HUES48 (cell line): ENCODE data around the gene PSMD12.

Experiments used
- H3K27ac ChIP-seq: one replicate; pipeline ENCODE4 v1.7.0; 2013; ENCODE audit warnings: low read depth, low read length, inconsistent platforms
- H3K27me3 ChIP-seq: 2 replicates; pipeline ENCODE4 v1.6.1; 2013; ENCODE audit warnings: mild to moderate bottlenecking, low read length; ENCODE audit not compliant: control insufficient read depth, insufficient read depth
- H3K36me3 ChIP-seq: 2 replicates; pipeline ENCODE4 v1.6.1; 2013; ENCODE audit warnings: low read length; ENCODE audit not compliant: control insufficient read depth, insufficient read depth
- H3K4me1 ChIP-seq: 2 replicates; pipeline ENCODE4 v1.6.1; 2013; ENCODE audit warnings: mild to moderate bottlenecking, low read length; ENCODE audit not compliant: control insufficient read depth, insufficient read depth
- H3K4me3 ChIP-seq: 2 replicates; pipeline ENCODE4 v1.5.1; 2013; ENCODE audit warnings: mild to moderate bottlenecking, low read depth, low read length
- H3K9ac ChIP-seq: 2 replicates; pipeline ENCODE4 v1.6.1; 2013; ENCODE audit warnings: mild to moderate bottlenecking, low read depth, low read length, moderate library complexity
- H3K9me3 ChIP-seq: 2 replicates; pipeline ENCODE4 v1.6.1; 2013; ENCODE audit warnings: low read length; ENCODE audit not compliant: control insufficient read depth, insufficient read depth

The PSMD12 gene

GRCh38 chr17:67386965-67387551, 20.7 kb upstream of the PSMD12 start:
- Histone ChIP-seq H3K4me1 (no peaks in the 10 kb centered on the region), H3K27ac (no peak overlapping the region), H3K36me3 (peaks cover 6% of the 10 kb centered on the region; the same call in 1 of the 2 replicates), H3K4me3 (no peak overlapping the region), H3K9ac (no peak overlapping the region), H3K27me3 (no peaks in the 10 kb centered on the region), H3K9me3 (no peaks in the 10 kb centered on the region)

GRCh38 chr17:67385122-67385988, 19.0 kb upstream of the PSMD12 start:
- no peak overlapping the region for H3K4me3 ChIP-seq
- H3K27ac ChIP-seq = no peak overlapping the region
- H3K27me3 ChIP-seq = no peaks in the 10 kb centered on the region
- H3K9me3 ChIP-seq = no peaks in the 10 kb centered on the region
- peaks cover 6% of the 10 kb centered on the region; the same call in 1 of the 2 replicates for H3K36me3 ChIP-seq
- H3K9ac ChIP-seq = no peak overlapping the region
- no peaks in the 10 kb centered on the region for H3K4me1 ChIP-seq

- Histone ChIP-seq H3K4me3 (no peak overlapping the region), H3K9me3 (no peaks in the 10 kb centered on the region), H3K27ac (no peak overlapping the region), H3K36me3 (peaks cover 10% of the 10 kb centered on the region), H3K27me3 (no peaks in the 10 kb centered on the region), H3K4me1 (peaks cover 6% of the 10 kb centered on the region), H3K9ac (no peak overlapping the region)
Measured at GRCh38 chr17:67381929-67382257, 15.5 kb upstream of the PSMD12 start.

GRCh38 chr17:67379251-67379630, 12.9 kb upstream of the PSMD12 start:
- Histone ChIP-seq H3K27me3 (no peaks in the 10 kb centered on the region), H3K4me3 (peak overlapping the region; percentile 79), H3K9me3 (no peaks in the 10 kb centered on the region), H3K9ac (peak overlapping the region; percentile 27), H3K4me1 (peaks cover 17% of the 10 kb centered on the region), H3K27ac (peak overlapping the region; percentile 76), H3K36me3 (peaks cover 10% of the 10 kb centered on the region)

GRCh38 chr17:67378454-67379250, 12.3 kb upstream of the PSMD12 start:
- H3K27ac ChIP-seq = peak overlapping the region; percentile 95

GRCh38 chr17:67377488-67378453, 11.4 kb upstream of the PSMD12 start:
- Histone ChIP-seq H3K36me3 (peaks cover 4% of the 10 kb centered on the region; the same call in 1 of the 2 replicates), H3K27me3 (no peaks in the 10 kb centered on the region), H3K4me1 (peaks cover 17% of the 10 kb centered on the region), H3K9ac (peak overlapping the region; percentile 79), H3K27ac (peak overlapping the region; percentile 95), H3K9me3 (no peaks in the 10 kb centered on the region), H3K4me3 (peak overlapping the region; percentile 79)

More at GRCh38 chr17:67378454-67379250, 12.3 kb upstream of the PSMD12 start:
- peak overlapping the region; percentile 79 for H3K9ac ChIP-seq
- H3K4me1 ChIP-seq = peaks cover 17% of the 10 kb centered on the region
- no peaks in the 10 kb centered on the region for H3K27me3 ChIP-seq
- H3K36me3 ChIP-seq = peaks cover 10% of the 10 kb centered on the region
- peak overlapping the region; percentile 79 for H3K4me3 ChIP-seq
- no peaks in the 10 kb centered on the region for H3K9me3 ChIP-seq

- peak within 1 kb of the TSS; percentile 79 for H3K4me3 ChIP-seq
- H3K27ac ChIP-seq = peak within 1 kb of the TSS; percentile 95
- no peaks in the 10 kb centered on the region for H3K27me3 ChIP-seq
- no peaks in the 10 kb centered on the region for H3K9me3 ChIP-seq
- H3K9ac ChIP-seq = peak within 1 kb of the TSS; percentile 79
- peaks cover 17% of the 10 kb centered on the region for H3K4me1 ChIP-seq
- peaks cover 4% of the 10 kb centered on the region; the same call in 1 of the 2 replicates for H3K36me3 ChIP-seq
Measured at GRCh38 chr17:67376737-67377487, 10.5 kb upstream of the PSMD12 start, which contains the start of gene PITPNC1. Gene PITPNC1, plus strand, starts transcription at chr17:67377281.

- Histone ChIP-seq H3K4me3 (peak overlapping the region; percentile 79), H3K9ac (no peak overlapping the region; the same call in 1 of the 2 replicates), H3K27me3 (no peaks in the 10 kb centered on the region), H3K4me1 (peaks cover 17% of the 10 kb centered on the region), H3K36me3 (peaks cover 4% of the 10 kb centered on the region; the same call in 1 of the 2 replicates), H3K9me3 (no peaks in the 10 kb centered on the region), H3K27ac (peak overlapping the region; percentile 95)
Measured at GRCh38 chr17:67376415-67376736, 10.0 kb upstream of the PSMD12 start.

- Histone ChIP-seq H3K9ac (no peak overlapping the region), H3K9me3 (no peaks in the 10 kb centered on the region)
Measured at GRCh38 chr17:67375716-67376115, 9.3 kb upstream of the PSMD12 start.

More at GRCh38 chr17:67375716-67376115, 9.3 kb upstream of the PSMD12 start:
- peaks cover 4% of the 10 kb centered on the region; the same call in 1 of the 2 replicates for H3K36me3 ChIP-seq
- no peaks in the 10 kb centered on the region for H3K27me3 ChIP-seq
- H3K4me1 ChIP-seq = peaks cover 17% of the 10 kb centered on the region
- no peak overlapping the region for H3K27ac ChIP-seq
- no peak overlapping the region for H3K4me3 ChIP-seq
